Measurements from ENCODE around the gene WWOX. TPM values are rescaled to one million over a fixed set of nuclear protein-coding genes. Genes with fewer than 3 reads are reported as not detected.

The WWOX gene
- total RNA-seq, 1 experiment from 2014 or later = 15.6 TPM

- Histone ChIP-seq H3K4me2 (ENCODE audit: insufficient read depth, insufficient read length, low read length) (no peak overlapping the region), H2AFZ (ENCODE audit: low read length) (no peak overlapping the region), H2BK15ac (ENCODE audit: low read depth, low read length) (no peak overlapping the region), H2BK12ac (ENCODE audit: insufficient read length, low read depth, low read length) (no peak overlapping the region), H4K20me1 (ENCODE audit: control insufficient read depth, insufficient read depth, insufficient read length) (no peaks in the 10 kb centered on the region), H2BK5ac (ENCODE audit: insufficient read length, low read length) (no peak overlapping the region), H4K8ac (replicated peaks; ENCODE audit: insufficient read length, low read depth, low read length) (no peak overlapping the region), H3K4me1 (ENCODE audit: insufficient read depth, low read length) (no peaks in the 10 kb centered on the region; the same call in 1 of the 2 replicates), H3K14ac (ENCODE audit: insufficient read depth, low read length) (no peak overlapping the region), H3K23me2 (ENCODE audit: insufficient read length, low read depth, low read length, poor library complexity, severe bottlenecking) (no peaks in the 10 kb centered on the region), H3K79me1 (ENCODE audit: insufficient read depth, low read depth, low read length, poor library complexity, severe bottlenecking) (no peaks in the 10 kb centered on the region), H3T11ph (ENCODE audit: low read length) (no peak overlapping the region), H2BK20ac (ENCODE audit: low read depth, low read length, poor library complexity, severe bottlenecking) (no peak overlapping the region), H3K4ac (ENCODE audit: low read depth, low read length) (no peak overlapping the region), H2AK5ac (ENCODE audit: insufficient read length, low read length) (no peak overlapping the region), H3K56ac (ENCODE audit: insufficient read length, low read depth, low read length) (no peak overlapping the region), H4K91ac (ENCODE audit: insufficient read length, low read depth, low read length) (no peak overlapping the region), H3K27ac (ENCODE audit: insufficient read length, low read depth, low read length) (no peak overlapping the region), H4K5ac (ENCODE audit: insufficient read length, low read depth, low read length) (no peak overlapping the region), H2BK120ac (ENCODE audit: low read depth, low read length, poor library complexity, severe bottlenecking) (no peak overlapping the region), H3K9me3 (ENCODE audit: control insufficient read depth, low read depth, low read length) (no peaks in the 10 kb centered on the region), H3K27me3 (ENCODE audit: insufficient read depth, low read length) (no peaks in the 10 kb centered on the region), H3K9ac (ENCODE audit: extremely low read depth, insufficient read length, low read length) (no peak overlapping the region), H3K23ac (ENCODE audit: insufficient read length, low read depth, low read length) (no peak overlapping the region), H3K18ac (ENCODE audit: insufficient read length, low read depth, low read length) (no peak overlapping the region), H3K79me2 (ENCODE audit: insufficient read depth, low read length) (no peaks in the 10 kb centered on the region)
- Mint-ChIP-seq H3K27ac (no peak overlapping the region), H3K36me3 (ENCODE audit: insufficient read depth in 1 of 3, low read depth in 3 of 3) (no peaks in the 10 kb centered on the region), H3K27me3 (ENCODE audit: low read depth) (no peaks in the 10 kb centered on the region), H3K9me3 (no peaks in the 10 kb centered on the region), H3K4me1 (no peaks in the 10 kb centered on the region), H3K4me3 (no peak overlapping the region)
- DNase-seq = no peak
- WGBS (ENCODE audit: extremely low coverage, insufficient read length, low lambda C conversion rate) = no CpG with 5 or more reads among the region's 4 CpGs
- no peak for TF ChIP-seq CTCF (conservative IDR thresholded peaks at IDR 0.05)
Observed at GRCh38 chr16:78130083-78130608, 30.7 kb downstream of the WWOX start.
